ENCODE measurements around the gene VMP1. TPM values are rescaled to one million over a fixed set of nuclear protein-coding genes. Genes with fewer than 3 reads are reported as not detected.
A peak's percentile ranks its signal among the peaks of the same experiment; 100 is the strongest.

Gene VMP1
- polyA plus RNA-seq, 2 of the 4 experiments (the other 2 are of a cell fraction), result 395 to 726 TPM

DNA sequence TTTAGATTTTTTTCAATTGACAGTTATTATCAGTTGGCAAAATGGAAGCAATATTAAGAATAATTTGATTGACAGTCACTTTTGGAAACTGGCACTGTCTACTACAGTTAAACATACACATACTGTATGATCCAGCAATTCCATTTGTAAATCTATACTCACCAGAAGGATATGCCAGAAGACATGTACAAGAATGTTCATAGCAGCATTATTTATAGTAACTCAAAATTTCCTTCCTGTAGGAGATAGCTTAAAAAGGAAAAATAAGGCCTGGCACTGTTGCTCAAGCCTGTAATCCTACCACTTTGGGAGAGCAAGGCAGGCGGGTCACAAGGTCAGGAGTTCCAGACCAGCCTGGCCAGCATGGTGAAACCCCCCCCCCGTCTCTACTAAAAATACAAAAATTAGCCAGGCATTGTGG is 89.3 kb downstream of the VMP1 start:
- FAIRE-seq (no peak), DNase-seq (ENCODE audit: low read depth in 1 of 2, low spot score in 1 of 2) (no peak), ATAC-seq (no peak)
- Histone ChIP-seq H3K27ac (peak overlapping the region; percentile 84 to 92), H3K4me1 (peaks cover 56% of the 10 kb centered on the region), H3K4me2 (no peak overlapping the region), H3K9me3 (no peaks in the 10 kb centered on the region), H3K4me3 (no peak overlapping the region)
- WGBS (ENCODE audit: missing lambda C conversion rate), result 77% methylated on average over 2 of the region's 2 CpGs
- TF ChIP-seq KDM1A (IDR thresholded peaks at IDR 0.05; ENCODE audit: low read depth) (no peak), SMC3 (IDR thresholded peaks at IDR 0.05) (no peak), RNF2 (IDR thresholded peaks at IDR 0.05; ENCODE audit: borderline replicate concordance, low read depth) (no peak), HOXB13 (CRISPR knock-in tag; IDR thresholded peaks at IDR 0.05; ENCODE audit: low read depth) (peak; percentile 68; the same call in 1 of the 2 replicates), PHF8 (IDR thresholded peaks at IDR 0.05; ENCODE audit: borderline replicate concordance, low read depth) (no peak), FOSB (CRISPR knock-in tag; IDR thresholded peaks at IDR 0.05) (peak; percentile 80; the same call in 1 of the 2 replicates), ATOH8 (CRISPR knock-in tag; IDR thresholded peaks at IDR 0.05; ENCODE audit: low read depth) (peak; percentile 53; the same call in 1 of the 2 replicates)
- TF ChIP-seq, protein P1, sequence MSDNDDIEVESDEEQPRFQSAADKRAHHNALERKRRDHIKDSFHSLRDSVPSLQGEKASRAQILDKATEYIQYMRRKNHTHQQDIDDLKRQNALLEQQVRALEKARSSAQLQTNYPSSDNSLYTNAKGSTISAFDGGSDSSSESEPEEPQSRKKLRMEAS (IDR thresholded peaks at IDR 0.05), result no peak
- ChIA-PET POLR2A (interaction anchor here (1.3 kb wide), 1 partner anchor 42 kb away, joined by 5 read pairs; no protein-coding TSS in a partner anchor), CTCF (interaction anchor here (0.9 to 1.0 kb wide), 3 partner anchors 10 to 43 kb away, joined by 3 read pairs; no protein-coding TSS in a partner anchor)

GRCh38 chr17:59798111-59798510 is 90.7 kb downstream of the VMP1 start:
- 84% methylated on average over 4 of the region's 4 CpGs for WGBS (ENCODE audit: missing lambda C conversion rate)
- no peak for TF ChIP-seq MYC (IDR thresholded peaks at IDR 0.05; ENCODE audit: borderline replicate concordance, low read length)
- no peak for TF ChIP-seq CBX2 (IDR thresholded peaks at IDR 0.05; ENCODE audit: borderline replicate concordance, low read depth)
- TF ChIP-seq MAFK (IDR thresholded peaks at IDR 0.05; ENCODE audit: partially characterized antibody), result no peak
- no peak for TF ChIP-seq ELK1 (IDR thresholded peaks at IDR 0.05; ENCODE audit: low read depth, low read length)
- TF ChIP-seq NFE2L2 (conservative IDR thresholded peaks at IDR 0.05; ENCODE audit: low read length), result no peak
- no peak for TF ChIP-seq E2F6 (IDR thresholded peaks at IDR 0.05; ENCODE audit: borderline replicate concordance, low read depth)
- no peak for TF ChIP-seq EHF (CRISPR knock-in tag; IDR thresholded peaks at IDR 0.05)
- TF ChIP-seq EHMT2 (IDR thresholded peaks at IDR 0.05; ENCODE audit: low read depth), result no peak
- TF ChIP-seq ZNF302 (CRISPR knock-in tag; IDR thresholded peaks at IDR 0.05), result no peak
- TF ChIP-seq SMC3 (IDR thresholded peaks at IDR 0.05), result no peak
- no peak for TF ChIP-seq CHD2 (IDR thresholded peaks at IDR 0.05; ENCODE audit: low read length, partially characterized antibody)
- POLR2A ChIA-PET, result interaction anchor here (0.5 kb wide), 1 partner anchor 140 kb away, joined by 5 read pairs; no protein-coding TSS in a partner anchor
- CTCF ChIA-PET, result interaction anchor here (0.9 to 3.1 kb wide), 2 partner anchors 9 to 46 kb away, joined by 4 to 10 read pairs; no protein-coding TSS in a partner anchor
- FAIRE-seq (no peak), ATAC-seq (no peak), DNase-seq (ENCODE audit: low read depth in 1 of 2, low spot score in 1 of 2) (no peak)
- Histone ChIP-seq H3K9me3 (no peaks in the 10 kb centered on the region), H3K4me3 (no peak overlapping the region), H3K27ac (peak overlapping the region; percentile 84 to 92), H3K4me1 (peaks cover 60% of the 10 kb centered on the region), H3K4me2 (no peak overlapping the region)

DNA sequence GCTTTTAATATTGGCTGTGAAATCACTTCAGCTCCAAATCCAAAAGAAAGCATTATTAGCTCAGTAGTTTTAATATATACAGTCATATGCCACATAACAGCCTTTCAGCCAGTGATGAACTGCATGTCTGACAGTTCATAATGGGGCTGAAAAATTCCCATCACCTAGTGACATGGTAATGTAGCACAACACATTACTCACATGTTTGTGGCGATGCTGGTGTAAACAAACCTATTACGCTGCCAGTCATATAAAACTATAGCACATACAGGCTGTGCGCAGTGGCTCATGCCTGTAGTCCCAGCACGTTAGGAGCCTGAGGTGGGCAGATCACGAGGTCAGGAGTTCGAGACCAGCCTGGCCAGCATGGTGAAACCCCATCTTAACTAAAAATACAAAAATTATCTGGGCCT is 93.1 kb downstream of the VMP1 start:
- CTCF ChIA-PET, result interaction anchor here (0.6 to 3.1 kb wide), 2 partner anchors 49 to 59 kb away, joined by 3 to 10 read pairs; no protein-coding TSS in a partner anchor
- no peak overlapping the region for H3K4me3 ChIP-seq
- no peak overlapping the region for H3K4me2 ChIP-seq
- DNase-seq (ENCODE audit: low read depth in 1 of 2, low spot score in 1 of 2) (peak in 1 of 2 experiments; percentile 85), FAIRE-seq (peak; percentile 49), ATAC-seq (peak; percentile 37 to 59; a peak in 3 of 6 replicates)
- 71% methylated on average over 6 of the region's 6 CpGs for WGBS (ENCODE audit: missing lambda C conversion rate)
- peaks cover 81% of the 10 kb centered on the region for H3K4me1 ChIP-seq
- no peaks in the 10 kb centered on the region for H3K9me3 ChIP-seq
- peak overlapping the region; percentile 86 to 92 for H3K27ac ChIP-seq
- POLR2A ChIA-PET, result interaction anchor here (0.6 to 1.0 kb wide), 3 partner anchors 37 to 45 kb away, joined by 4 to 15 read pairs (median 9); no protein-coding TSS in a partner anchor
- TF ChIP-seq RARB (CRISPR knock-in tag; IDR thresholded peaks at IDR 0.05) (no peak), FOSL2 (IDR thresholded peaks at IDR 0.05) (no peak), FOSL2 (CRISPR knock-in tag; IDR thresholded peaks at IDR 0.05) (peak; percentile 60; the same call in 1 of the 2 replicates), ZNF302 (CRISPR knock-in tag; IDR thresholded peaks at IDR 0.05) (0 out of 2 replicates have a peak, but pooled peaks have one; percentile 40), NFE2L2 (conservative IDR thresholded peaks at IDR 0.05; ENCODE audit: low read length) (no peak), POLR2A (IDR thresholded peaks at IDR 0.05; ENCODE audit: low read length) (no peak), CTCF (IDR thresholded peaks at IDR 0.05) (no peak), HEYL (CRISPR knock-in tag; IDR thresholded peaks at IDR 0.05) (peak; percentile 82), EHF (CRISPR knock-in tag; IDR thresholded peaks at IDR 0.05) (peak; percentile 63; the same call in 1 of the 2 replicates), KDM1A (IDR thresholded peaks at IDR 0.05; ENCODE audit: low read depth) (no peak), HDAC2 (IDR thresholded peaks at IDR 0.05) (no peak), PHF8 (IDR thresholded peaks at IDR 0.05; ENCODE audit: borderline replicate concordance, low read depth) (no peak), ZC3H11A (IDR thresholded peaks at IDR 0.05) (no peak), HOXB5 (CRISPR knock-in tag; IDR thresholded peaks at IDR 0.05) (peak; percentile 79; the same call in 1 of the 2 replicates), MAZ (IDR thresholded peaks at IDR 0.05; ENCODE audit: borderline replicate concordance, low read depth, low read length) (no peak), ESRRA (IDR thresholded peaks at IDR 0.05; ENCODE audit: borderline replicate concordance, low read length) (no peak), POLR2AphosphoS2 (conservative IDR thresholded peaks at IDR 0.05; ENCODE audit: low read length) (no peak), HOXB13 (CRISPR knock-in tag; IDR thresholded peaks at IDR 0.05; ENCODE audit: low read depth) (peak; percentile 72; the same call in 1 of the 2 replicates)
